ENCODE measurements around the gene SYNC. TPM values are rescaled to one million over a fixed set of nuclear protein-coding genes. Genes with fewer than 3 reads are reported as not detected.

Gene SYNC
- total and polyA plus RNA-seq, 9 of the 15 experiments (the other 6 are each of a cell fraction or from before 2014, with no cell fraction given), result 0.49 to 1.1 (median 0.87) TPM

DNA sequence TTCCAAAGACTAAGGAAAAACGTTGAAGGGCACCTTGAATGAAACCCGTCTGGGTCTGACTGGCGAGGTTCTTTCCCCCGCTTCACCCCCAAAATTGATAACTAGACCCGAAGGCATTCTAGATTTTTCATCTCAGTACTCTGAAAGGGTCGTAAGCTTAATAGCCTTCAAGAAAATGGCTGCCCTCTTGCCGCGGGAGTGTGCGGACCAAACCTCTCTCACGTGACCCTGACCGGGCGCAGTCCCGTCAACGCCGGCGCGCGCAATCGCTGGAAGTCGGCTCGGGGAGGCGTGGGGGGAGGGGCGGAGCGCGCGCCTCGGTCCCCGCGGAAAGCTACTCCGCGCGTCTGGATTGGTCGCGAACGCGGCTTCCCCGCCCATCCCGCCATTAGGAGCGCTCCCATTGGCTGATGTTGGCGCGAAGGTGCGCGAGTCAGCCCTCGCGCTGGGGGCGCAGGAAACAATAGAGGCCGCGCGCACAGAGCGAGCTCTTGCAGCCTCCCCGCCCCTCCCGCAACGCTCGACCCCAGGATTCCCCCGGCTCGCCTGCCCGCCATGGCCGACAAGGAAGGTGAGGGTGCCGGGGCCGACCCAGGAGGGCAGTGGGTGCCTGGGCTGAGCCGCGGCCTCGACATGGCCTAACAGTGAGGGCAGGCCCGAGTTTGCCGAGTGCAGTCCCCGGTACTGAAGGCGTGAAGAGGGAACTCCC is 51.7 kb downstream of the SYNC start, which contains the start of gene RBBP4 (continued):
- TF ChIP-seq, protein P1, sequence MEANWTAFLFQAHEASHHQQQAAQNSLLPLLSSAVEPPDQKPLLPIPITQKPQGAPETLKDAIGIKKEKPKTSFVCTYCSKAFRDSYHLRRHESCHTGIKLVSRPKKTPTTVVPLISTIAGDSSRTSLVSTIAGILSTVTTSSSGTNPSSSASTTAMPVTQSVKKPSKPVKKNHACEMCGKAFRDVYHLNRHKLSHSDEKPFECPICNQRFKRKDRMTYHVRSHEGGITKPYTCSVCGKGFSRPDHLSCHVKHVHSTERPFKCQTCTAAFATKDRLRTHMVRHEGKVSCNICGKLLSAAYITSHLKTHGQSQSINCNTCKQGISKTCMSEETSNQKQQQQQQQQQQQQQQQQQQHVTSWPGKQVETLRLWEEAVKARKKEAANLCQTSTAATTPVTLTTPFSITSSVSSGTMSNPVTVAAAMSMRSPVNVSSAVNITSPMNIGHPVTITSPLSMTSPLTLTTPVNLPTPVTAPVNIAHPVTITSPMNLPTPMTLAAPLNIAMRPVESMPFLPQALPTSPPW (CRISPR knock-in tag; IDR thresholded peaks at IDR 0.05), result peak; percentile 95
- TF ChIP-seq ZC3H4 (CRISPR knock-in tag; IDR thresholded peaks at IDR 0.05; ENCODE audit: borderline replicate concordance) (no peak), NR2C2 (CRISPR knock-in tag; IDR thresholded peaks at IDR 0.05) (peak; percentile 19), NR2C2 (tag; IDR thresholded peaks at IDR 0.05) (peak; percentile 93), CHD4 (IDR thresholded peaks at IDR 0.05; ENCODE audit: insufficient read depth, insufficient replicate concordance, low read depth, low read length, poor library complexity, severe bottlenecking) (no peak), HNRNPUL1 (IDR thresholded peaks at IDR 0.05; ENCODE audit: low read length) (no peak), HIVEP1 (CRISPR knock-in tag; IDR thresholded peaks at IDR 0.05) (peak; percentile 97), CAMTA2 (CRISPR knock-in tag; conservative IDR thresholded peaks at IDR 0.05) (no peak), RBM34 (IDR thresholded peaks at IDR 0.05; ENCODE audit: borderline replicate concordance, insufficient read depth, low read length) (no peak), HMG20B (CRISPR knock-in tag; IDR thresholded peaks at IDR 0.05) (no peak), SRF (CRISPR knock-in tag; IDR thresholded peaks at IDR 0.05) (peak; percentile 52 to 83; a peak in 3 of 4 replicates), BCLAF1 (IDR thresholded peaks at IDR 0.05; ENCODE audit: borderline replicate concordance in 1 of 2, control insufficient read depth in 1 of 2, low read depth in 2 of 2, low read length in 1 of 2) (0 out of 4 replicates have a peak, but pooled peaks of 1 of the 2 experiments have one; percentile 4), DIDO1 (tag; IDR thresholded peaks at IDR 0.05; ENCODE audit: low read depth) (peak; percentile 86), ELF2 (CRISPR knock-in tag; IDR thresholded peaks at IDR 0.05) (no peak), NFYB (IDR thresholded peaks at IDR 0.05; ENCODE audit: extremely low read depth, insufficient read length) (peak; percentile 83), TGIF2 (CRISPR knock-in tag; IDR thresholded peaks at IDR 0.05) (peak; percentile 85; the same call in 1 of the 2 replicates)
- TF ChIP-seq, protein P2, sequence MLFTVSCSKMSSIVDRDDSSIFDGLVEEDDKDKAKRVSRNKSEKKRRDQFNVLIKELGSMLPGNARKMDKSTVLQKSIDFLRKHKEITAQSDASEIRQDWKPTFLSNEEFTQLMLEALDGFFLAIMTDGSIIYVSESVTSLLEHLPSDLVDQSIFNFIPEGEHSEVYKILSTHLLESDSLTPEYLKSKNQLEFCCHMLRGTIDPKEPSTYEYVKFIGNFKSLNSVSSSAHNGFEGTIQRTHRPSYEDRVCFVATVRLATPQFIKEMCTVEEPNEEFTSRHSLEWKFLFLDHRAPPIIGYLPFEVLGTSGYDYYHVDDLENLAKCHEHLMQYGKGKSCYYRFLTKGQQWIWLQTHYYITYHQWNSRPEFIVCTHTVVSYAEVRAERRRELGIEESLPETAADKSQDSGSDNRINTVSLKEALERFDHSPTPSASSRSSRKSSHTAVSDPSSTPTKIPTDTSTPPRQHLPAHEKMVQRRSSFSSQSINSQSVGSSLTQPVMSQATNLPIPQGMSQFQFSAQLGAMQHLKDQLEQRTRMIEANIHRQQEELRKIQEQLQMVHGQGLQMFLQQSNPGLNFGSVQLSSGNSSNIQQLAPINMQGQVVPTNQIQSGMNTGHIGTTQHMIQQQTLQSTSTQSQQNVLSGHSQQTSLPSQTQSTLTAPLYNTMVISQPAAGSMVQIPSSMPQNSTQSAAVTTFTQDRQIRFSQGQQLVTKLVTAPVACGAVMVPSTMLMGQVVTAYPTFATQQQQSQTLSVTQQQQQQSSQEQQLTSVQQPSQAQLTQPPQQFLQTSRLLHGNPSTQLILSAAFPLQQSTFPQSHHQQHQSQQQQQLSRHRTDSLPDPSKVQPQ (CRISPR knock-in tag; IDR thresholded peaks at IDR 0.05; ENCODE audit: borderline replicate concordance), result peak; percentile 86; the same call in 1 of the 2 replicates

Data from K562 (cell line).